ACC112 (cell line): ENCODE data around the gene MGAM2.

Experiments
- H2AFZ ChIP-seq: fragments of 200-600 bp; sonication (generic); one replicate; pipeline ENCODE4 v1.6.0; 2017; ENCODE audit warnings: antibody characterized with exemption, low read length; ENCODE audit not compliant: unreplicated experiment
- H3K27ac ChIP-seq: fragments of 200-600 bp; sonication (generic); 2 replicates; pipeline ENCODE4 v1.5.1; 2014; ENCODE audit warnings: low read depth, mild to moderate bottlenecking, antibody characterized with exemption, low read length, moderate library complexity
- H3K27me3 ChIP-seq: fragments of 200-600 bp; sonication (generic); 2 replicates; pipeline ENCODE4 v1.6.1; 2014; ENCODE audit warnings: mild to moderate bottlenecking, antibody characterized with exemption, low read length, moderate library complexity, mixed read lengths; ENCODE audit not compliant: insufficient read depth
- H3K36me3 ChIP-seq: fragments of 200-600 bp; sonication (generic); 2 replicates; pipeline ENCODE4 v1.6.1; 2016; ENCODE audit warnings: mild to moderate bottlenecking, antibody characterized with exemption, low read length, moderate library complexity, mixed read lengths; ENCODE audit not compliant: insufficient read depth
- H3K4me1 ChIP-seq: fragments of 200-600 bp; sonication (generic); one replicate; pipeline ENCODE4 v1.6.1; 2016; ENCODE audit warnings: low read length, mixed read lengths; ENCODE audit not compliant: insufficient read depth, unreplicated experiment, control insufficient read depth
- H3K4me3 ChIP-seq: fragments of 200-600 bp; sonication (generic); 2 replicates; pipeline ENCODE4 v1.5.1; 2014; ENCODE audit warnings: mild to moderate bottlenecking, low read depth, low read length
- H3K79me2 ChIP-seq: fragments of 200-600 bp; sonication (generic); one replicate; pipeline ENCODE4 v1.6.0; 2016; ENCODE audit warnings: low read length; ENCODE audit not compliant: control insufficient read depth, unreplicated experiment, insufficient read depth

Gene MGAM2

DNA sequence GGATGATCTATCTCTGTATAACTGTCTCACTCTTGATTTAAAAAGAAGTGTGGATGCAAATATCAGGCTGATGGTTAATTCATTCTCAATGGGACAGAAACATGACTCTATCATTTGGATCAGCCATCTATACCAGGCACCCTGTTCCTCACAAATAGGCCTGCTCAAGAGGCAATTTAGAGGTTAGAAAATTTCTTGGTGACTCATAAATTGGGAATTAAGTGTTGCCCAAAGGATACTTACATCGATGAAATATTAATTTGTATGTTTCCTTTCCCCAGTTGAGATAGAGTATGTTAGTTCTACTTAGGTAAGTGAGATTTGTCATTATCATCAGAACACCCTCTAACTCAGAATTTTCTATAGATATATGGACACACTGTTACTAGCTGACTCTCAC, 88.7 kb downstream of the MGAM2 start:
- H2AFZ ChIP-seq: no peak overlapping the region
- no peaks in the 10 kb centered on the region for H3K36me3 ChIP-seq
- H3K4me1 ChIP-seq: no peaks in the 10 kb centered on the region
- no peaks in the 10 kb centered on the region for H3K79me2 ChIP-seq
- no peak overlapping the region for H3K27ac ChIP-seq
- no peak overlapping the region for H3K4me3 ChIP-seq
- peaks cover 3% of the 10 kb centered on the region; the same call in 1 of the 2 replicates for H3K27me3 ChIP-seq

DNA sequence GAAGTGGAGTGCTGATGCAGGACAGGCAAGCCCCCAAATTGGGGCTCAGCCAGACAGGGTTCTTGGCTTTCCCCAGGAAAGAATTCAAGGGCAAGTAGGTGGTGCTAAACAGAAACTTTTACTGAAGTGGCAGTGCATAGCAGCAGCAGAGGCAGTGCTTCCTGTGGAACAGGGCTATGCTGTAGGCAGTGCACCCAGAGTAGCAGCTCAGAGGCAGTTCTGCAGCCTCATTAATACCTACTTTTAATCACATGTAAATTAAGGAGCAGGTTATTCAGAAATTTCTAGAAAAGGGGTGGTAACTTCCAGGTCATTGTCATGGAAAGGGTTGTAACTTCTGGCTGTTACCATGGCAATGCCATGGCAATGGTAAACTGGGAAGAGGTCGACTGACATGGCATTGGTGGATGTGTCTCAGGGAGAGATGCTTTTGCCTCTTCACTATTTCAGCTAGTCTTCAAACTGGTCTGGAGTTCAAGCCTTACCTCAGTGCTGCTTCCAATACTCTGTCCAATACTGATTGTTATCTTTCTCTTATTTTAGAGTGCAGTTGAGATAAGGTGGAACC, 117.1 kb downstream of the MGAM2 start:
- H3K4me3 ChIP-seq: no peak overlapping the region
- no peak overlapping the region for H2AFZ ChIP-seq
- peaks cover 32% of the 10 kb centered on the region for H3K27me3 ChIP-seq
- H3K36me3 ChIP-seq: no peaks in the 10 kb centered on the region
- H3K27ac ChIP-seq: no peak overlapping the region
- H3K4me1 ChIP-seq: no peaks in the 10 kb centered on the region
- no peaks in the 10 kb centered on the region for H3K79me2 ChIP-seq

DNA sequence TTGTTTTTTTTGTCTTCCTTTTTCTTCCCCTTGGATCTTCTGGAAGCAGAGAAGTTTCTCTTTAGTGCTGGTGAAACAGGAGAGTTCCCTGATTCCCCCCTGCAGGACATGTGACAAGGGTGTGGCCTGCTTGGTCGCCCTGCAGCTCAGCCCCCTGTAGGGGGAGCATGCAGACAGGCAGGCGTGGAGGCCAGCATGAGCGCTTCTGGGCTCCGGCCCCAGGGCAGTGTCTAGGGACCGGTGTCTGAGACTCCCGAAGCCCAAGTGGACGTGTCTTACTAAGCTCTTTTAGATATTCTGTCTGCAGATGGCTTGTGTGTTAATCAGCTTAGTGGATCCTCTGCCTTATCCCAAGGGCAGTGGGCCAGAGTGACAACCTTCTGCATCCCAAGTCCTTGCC, 120.2 kb downstream of the MGAM2 start:
- Histone ChIP-seq H3K79me2 (no peaks in the 10 kb centered on the region), H3K4me1 (no peaks in the 10 kb centered on the region), H3K36me3 (no peaks in the 10 kb centered on the region), H2AFZ (no peak overlapping the region), H3K4me3 (no peak overlapping the region), H3K27ac (no peak overlapping the region), H3K27me3 (peaks cover 39% of the 10 kb centered on the region)

DNA sequence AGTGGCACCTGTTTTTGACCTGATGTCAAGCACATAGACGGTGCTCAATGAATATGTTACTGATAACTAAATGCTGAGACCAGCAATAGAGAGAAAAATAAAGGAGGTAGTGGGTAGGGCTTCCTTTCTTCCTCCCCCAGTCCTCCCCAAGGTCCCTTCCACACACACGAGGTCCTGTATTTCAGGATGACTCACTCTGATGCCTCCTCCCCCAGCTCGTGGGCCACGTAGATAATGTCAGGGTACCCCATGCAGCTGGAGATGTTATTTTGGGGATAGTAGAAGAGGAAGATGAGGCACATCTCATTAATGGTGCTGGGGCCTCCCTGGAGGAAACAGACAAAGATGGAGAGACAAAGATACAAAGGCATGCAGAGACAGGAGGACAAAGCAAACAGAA, 129.0 kb downstream of the MGAM2 start:
- H3K36me3 ChIP-seq: no peaks in the 10 kb centered on the region
- no peaks in the 10 kb centered on the region for H3K79me2 ChIP-seq
- no peak overlapping the region for H3K27ac ChIP-seq
- peaks cover 85% of the 10 kb centered on the region for H3K27me3 ChIP-seq
- H3K4me3 ChIP-seq: no peak overlapping the region
- H3K4me1 ChIP-seq: no peaks in the 10 kb centered on the region
- no peak overlapping the region for H2AFZ ChIP-seq

DNA sequence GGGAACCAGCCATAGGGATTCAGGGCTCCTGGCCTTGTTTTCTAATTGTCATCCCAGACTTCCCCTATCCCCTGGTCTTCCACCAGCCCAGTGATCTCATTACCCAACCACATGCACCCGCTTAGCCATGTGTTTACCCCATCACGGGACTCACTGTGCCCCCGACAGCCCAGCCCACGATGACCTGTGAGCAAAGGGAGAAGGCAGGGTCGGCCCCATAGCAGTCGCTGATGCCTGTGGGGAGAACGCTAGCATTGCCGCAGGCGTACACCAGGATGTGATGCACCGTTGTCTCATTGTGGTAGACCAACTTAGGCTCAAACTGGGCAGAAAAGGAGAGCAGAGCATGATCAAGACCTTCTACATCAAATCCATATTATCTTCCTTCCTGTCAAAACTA, 132.3 kb downstream of the MGAM2 start:
- no peak overlapping the region for H2AFZ ChIP-seq
- no peak overlapping the region for H3K27ac ChIP-seq
- H3K27me3 ChIP-seq: peaks cover 70% of the 10 kb centered on the region
- H3K4me3 ChIP-seq: no peak overlapping the region
- H3K79me2 ChIP-seq: no peaks in the 10 kb centered on the region
- no peaks in the 10 kb centered on the region for H3K36me3 ChIP-seq
- no peaks in the 10 kb centered on the region for H3K4me1 ChIP-seq

DNA sequence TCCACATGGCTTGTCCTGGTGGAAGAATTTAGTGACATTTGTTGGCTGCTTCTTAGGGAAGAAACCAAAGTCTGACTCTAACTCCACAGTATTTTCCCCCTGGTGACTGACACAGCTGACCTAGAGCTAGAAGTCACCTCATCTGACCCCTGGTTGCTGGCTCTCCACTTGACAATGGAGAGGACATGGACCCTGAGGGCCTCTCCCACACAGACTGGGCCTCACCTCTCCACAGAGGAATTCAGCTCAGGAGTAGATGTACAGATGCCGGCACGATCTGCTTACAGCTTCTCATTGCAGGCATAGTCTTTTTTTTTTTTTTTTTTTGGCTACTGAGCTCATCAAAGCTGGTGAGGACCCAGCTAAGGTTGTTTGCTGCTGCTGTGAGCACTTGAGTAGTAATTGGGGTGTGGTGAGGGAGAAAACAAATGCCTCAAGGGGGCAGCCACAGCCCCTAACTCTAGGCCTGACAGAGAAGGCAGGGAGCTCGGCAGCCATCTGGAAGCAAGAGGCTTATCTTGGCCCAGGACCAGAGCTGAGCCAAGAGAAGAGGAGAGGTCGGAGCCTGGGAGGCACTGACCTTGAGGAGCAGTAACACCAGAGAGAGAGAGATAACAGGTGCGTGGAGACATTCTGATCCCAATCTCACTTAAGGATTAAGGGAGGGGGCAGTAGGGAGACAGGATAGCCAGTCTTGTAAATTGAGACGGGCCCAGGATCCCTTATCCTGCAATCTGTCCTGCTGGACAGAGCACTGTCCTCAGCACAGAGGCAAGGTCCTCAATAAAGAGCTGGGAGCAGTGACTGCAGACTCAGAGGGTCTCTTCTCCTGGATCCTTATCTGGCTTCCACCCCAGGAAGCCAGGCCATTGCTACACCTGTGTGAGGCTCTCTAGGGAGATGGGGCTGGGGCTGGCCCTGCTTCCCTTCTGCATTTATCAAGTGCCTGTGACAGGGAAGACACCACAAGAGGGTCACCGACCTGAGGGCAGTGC, 136.9 kb downstream of the MGAM2 start:
- peaks cover 35% of the 10 kb centered on the region for H3K27me3 ChIP-seq
- no peak overlapping the region for H2AFZ ChIP-seq
- H3K27ac ChIP-seq: no peak overlapping the region
- no peaks in the 10 kb centered on the region for H3K79me2 ChIP-seq
- H3K4me1 ChIP-seq: no peaks in the 10 kb centered on the region
- no peak overlapping the region for H3K4me3 ChIP-seq
- no peaks in the 10 kb centered on the region for H3K36me3 ChIP-seq

DNA sequence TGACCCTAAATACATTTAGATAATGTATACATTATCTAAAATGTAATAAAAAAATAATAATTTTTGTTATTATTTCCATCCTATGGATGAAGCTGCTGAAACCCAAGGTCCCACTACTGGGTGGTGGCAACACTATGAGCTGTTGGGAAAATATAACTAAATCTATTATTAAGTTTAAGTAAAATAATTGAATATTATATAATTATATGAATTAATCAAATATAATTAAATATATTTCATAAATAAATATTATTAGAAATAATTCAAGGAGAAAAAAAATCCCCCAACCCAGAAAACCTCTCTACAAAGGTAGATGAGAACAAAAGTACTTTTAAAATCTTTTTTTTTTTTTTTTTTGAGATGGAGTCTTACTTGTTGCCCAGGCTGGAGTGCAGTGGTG, 138.4 kb downstream of the MGAM2 start:
- H2AFZ ChIP-seq: no peak overlapping the region
- H3K36me3 ChIP-seq: no peaks in the 10 kb centered on the region
- no peaks in the 10 kb centered on the region for H3K79me2 ChIP-seq
- peaks cover 21% of the 10 kb centered on the region for H3K27me3 ChIP-seq
- no peak overlapping the region for H3K27ac ChIP-seq
- H3K4me3 ChIP-seq: no peak overlapping the region
- no peaks in the 10 kb centered on the region for H3K4me1 ChIP-seq

DNA sequence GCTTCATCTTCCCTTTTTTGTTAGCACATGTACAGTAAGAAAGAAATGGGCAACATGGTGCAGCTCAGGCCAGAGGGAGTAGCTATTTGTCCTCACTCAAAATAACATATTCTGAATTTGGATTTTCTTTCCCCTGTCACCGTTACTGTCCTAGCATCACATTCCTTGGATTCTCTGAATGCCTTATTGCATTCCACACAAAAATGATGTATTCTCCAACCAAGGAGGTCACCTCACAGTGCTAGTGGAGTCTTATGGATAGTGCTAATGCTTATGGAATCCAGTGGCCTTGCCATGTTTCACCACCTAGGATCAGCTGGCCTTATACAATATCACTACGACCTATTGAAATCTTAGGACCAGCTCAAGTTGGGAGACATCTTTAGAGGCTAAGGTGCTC, 139.2 kb downstream of the MGAM2 start:
- Histone ChIP-seq H3K36me3 (no peaks in the 10 kb centered on the region), H3K79me2 (no peaks in the 10 kb centered on the region)

DNA sequence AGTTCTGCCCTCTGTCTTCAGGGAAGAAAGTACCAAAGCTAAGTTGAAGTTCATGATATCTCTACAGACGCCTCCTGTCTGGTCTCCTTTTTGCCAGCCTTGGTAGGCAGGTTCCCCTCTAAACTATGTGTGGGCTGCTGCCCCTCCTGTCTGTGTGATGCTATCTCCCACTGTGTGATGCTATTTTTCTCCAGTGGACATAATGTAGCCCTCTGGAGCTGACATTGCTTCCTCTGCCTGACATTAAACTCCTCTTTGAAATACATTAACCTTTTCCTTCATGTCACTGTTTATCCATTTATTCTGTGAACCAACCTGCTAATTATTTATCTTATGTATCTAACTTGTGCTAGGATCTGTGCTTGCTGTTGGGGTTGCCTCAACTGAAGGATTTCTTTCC, 146.4 kb downstream of the MGAM2 start, which contains the start of gene PRSS58:
TSS of gene PRSS58 (minus strand) at position 101 of the 400 bp plus-strand sequence. CDS start 351 bp downstream, outside the sequence.
- Histone ChIP-seq H3K4me3 (no peak within 1 kb of the TSS), H3K27ac (no peak within 1 kb of the TSS), H3K27me3 (no peaks in the 10 kb centered on the region)

More for the DNA sequence above, 139.2 kb downstream of the MGAM2 start:
- no peak overlapping the region for H2AFZ ChIP-seq
- peaks cover 14% of the 10 kb centered on the region for H3K27me3 ChIP-seq
- H3K27ac ChIP-seq: no peak overlapping the region
- H3K4me3 ChIP-seq: no peak overlapping the region
- H3K4me1 ChIP-seq: no peaks in the 10 kb centered on the region

DNA sequence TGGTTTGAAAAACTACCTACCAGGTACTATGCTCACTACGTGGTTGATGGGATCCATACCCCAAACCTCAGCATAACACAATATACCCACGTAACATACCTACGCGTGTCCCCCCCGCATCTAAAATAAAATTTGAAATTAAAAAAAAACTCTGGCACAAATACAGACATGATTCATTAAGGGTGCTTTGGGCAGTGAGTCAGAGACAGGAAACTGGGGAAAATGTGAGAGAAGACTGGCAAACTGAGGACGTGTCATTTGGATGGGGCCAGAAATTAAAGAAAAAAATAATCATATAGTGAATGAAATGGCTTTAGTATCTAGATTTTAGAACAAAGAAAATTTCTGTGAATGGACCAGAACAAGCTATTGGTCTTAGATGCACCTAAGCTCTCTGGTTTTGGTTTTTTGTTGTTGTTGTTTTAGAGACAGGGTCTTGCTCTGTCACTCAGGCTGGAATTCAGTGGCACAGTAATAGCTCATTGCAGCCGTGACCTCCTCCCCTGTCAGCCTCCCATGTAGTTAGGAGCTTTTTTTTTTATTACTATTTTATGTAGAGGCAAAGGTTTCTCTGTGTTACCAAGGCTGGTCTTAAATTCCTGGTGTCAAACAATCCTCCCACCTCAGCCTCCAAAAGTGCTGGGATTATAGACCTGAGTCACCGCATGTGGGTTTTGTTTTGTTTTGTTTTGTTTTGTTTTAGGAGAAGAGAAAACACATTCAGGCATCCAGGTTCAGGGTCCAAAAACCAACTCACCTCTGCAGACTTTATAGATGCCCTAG, 152.3 kb downstream of the MGAM2 start:
- peaks cover 11% of the 10 kb centered on the region for H3K4me1 ChIP-seq
- peak overlapping the region; percentile 37 for H2AFZ ChIP-seq
- H3K4me3 ChIP-seq: no peak overlapping the region
- no peaks in the 10 kb centered on the region for H3K36me3 ChIP-seq
- peaks cover 6% of the 10 kb centered on the region; the same call in 1 of the 2 replicates for H3K27me3 ChIP-seq
- peak overlapping the region; percentile 74 for H3K27ac ChIP-seq
- no peaks in the 10 kb centered on the region for H3K79me2 ChIP-seq

More for the DNA sequence above, 146.4 kb downstream of the MGAM2 start, which contains the start of gene PRSS58:
- no peaks in the 10 kb centered on the region for H3K36me3 ChIP-seq
- no peaks in the 10 kb centered on the region for H3K4me1 ChIP-seq
- H2AFZ ChIP-seq: no peak within 1 kb of the TSS
- no peaks in the 10 kb centered on the region for H3K79me2 ChIP-seq
